GM23338 (cell line): Measurements from ENCODE around the gene SYNGR4. TPM values are rescaled to one million over a fixed set of nuclear protein-coding genes. Genes with fewer than 3 reads are reported as not detected.

ENCODE experiments used
- ATAC-seq: fragments of 200-7000 bp; cut with Tn5 transposase; 3 replicates; pipeline ENCODE4 v1.9.1; 2020
- DNase-seq: peaks from one replicate; pipeline ENCODE4 v3.0.0-alpha.2; 2015; ENCODE audit warnings: low spot score
- H2AFZ ChIP-seq: fragments of 200-600 bp; sonication (generic); 2 replicates; pipeline ENCODE4 v1.8.0; 2016; ENCODE audit warnings: antibody characterized with exemption, mild to moderate bottlenecking, moderate library complexity
- H3F3A ChIP-seq: fragments of 200-600 bp; sonication (generic); replicated peaks from 2 replicates; pipeline ENCODE4 v1.8.0; 2017; ENCODE audit warnings: antibody characterized with exemption, mixed run types, low read depth
- H3K27ac ChIP-seq: fragments of 200-600 bp; sonication (generic); 2 replicates; pipeline ENCODE4 v1.6.1; 2016; ENCODE audit warnings: low read depth
- H3K27me3 ChIP-seq: fragments of 200-600 bp; sonication (generic); 2 replicates; pipeline ENCODE4 v1.8.0; 2016; ENCODE audit warnings: mild to moderate bottlenecking, mixed run types, moderate library complexity; ENCODE audit not compliant: insufficient read depth
- H3K36me3 ChIP-seq: fragments of 200-600 bp; sonication (generic); 2 replicates; pipeline ENCODE4 v1.8.0; 2016; ENCODE audit warnings: mild to moderate bottlenecking; ENCODE audit not compliant: insufficient read depth
- H3K4me1 ChIP-seq: fragments of 200-600 bp; sonication (generic); 2 replicates; pipeline ENCODE4 v1.8.0; 2016; ENCODE audit warnings: mild to moderate bottlenecking, moderate library complexity; ENCODE audit not compliant: insufficient read depth
- H3K4me2 ChIP-seq: fragments of 200-600 bp; sonication (generic); 2 replicates; pipeline ENCODE4 v1.7.1; 2017; ENCODE audit warnings: mixed run types
- H3K4me3 ChIP-seq: fragments of 200-600 bp; sonication (generic); 2 replicates; pipeline ENCODE4 v1.6.1; 2016; ENCODE audit warnings: mixed run types
- H3K79me2 ChIP-seq: fragments of 200-600 bp; sonication (generic); replicated peaks from 2 replicates; pipeline ENCODE4 v1.8.0; 2017; ENCODE audit warnings: mild to moderate bottlenecking; ENCODE audit not compliant: insufficient read depth
- H3K9me2 ChIP-seq: fragments of 200-600 bp; sonication (generic); 2 replicates; pipeline ENCODE4 v1.8.0; 2017; ENCODE audit not compliant: insufficient read depth
- H4K20me1 ChIP-seq: fragments of 200-600 bp; sonication (generic); replicated peaks from 2 replicates; pipeline ENCODE4 v1.8.0; 2017; ENCODE audit warnings: mild to moderate bottlenecking; ENCODE audit not compliant: insufficient read depth
- H3K27ac Mint-ChIP-seq: 2 replicates; pipeline ENCODE4 v1.8.0; 2020; ENCODE audit warnings: inconsistent platforms, mild to moderate bottlenecking, moderate library complexity, mixed read lengths
- H3K27me3 Mint-ChIP-seq: 3 replicates; pipeline ENCODE4 v1.8.0; 2022; ENCODE audit warnings: low read depth, mild to moderate bottlenecking, moderate library complexity, mixed read lengths, inconsistent platforms; ENCODE audit not compliant: insufficient read depth, poor library complexity
- H3K36me3 Mint-ChIP-seq: 3 replicates; pipeline ENCODE4 v1.8.0; 2021; ENCODE audit warnings: low read depth, mild to moderate bottlenecking, inconsistent platforms, moderate library complexity, mixed read lengths
- H3K4me1 Mint-ChIP-seq: 3 replicates; pipeline ENCODE4 v1.8.0; 2020; ENCODE audit warnings: mild to moderate bottlenecking, inconsistent platforms, mixed read lengths
- H3K4me3 Mint-ChIP-seq: 3 replicates; pipeline ENCODE4 v1.8.0; 2021; ENCODE audit warnings: moderate library complexity, mild to moderate bottlenecking, inconsistent platforms, mixed read lengths
- H3K9me3 Mint-ChIP-seq: 3 replicates; pipeline ENCODE4 v1.8.0; 2020; ENCODE audit warnings: moderate library complexity, mild to moderate bottlenecking, inconsistent platforms, mixed read lengths
- CREB1 ChIP-seq: fragments of 250-450 bp; sonication (Bioruptor Pico); IDR thresholded peaks from 2 replicates; pipeline ENCODE4 v1.5.0; 2020; ENCODE audit warnings: low read depth, mild to moderate bottlenecking, moderate library complexity
- JUNB ChIP-seq: IDR thresholded peaks from one replicate; pipeline ENCODE4 v1.6.1; 2016; ENCODE audit warnings: antibody characterized with exemption; ENCODE audit not compliant: unreplicated experiment
- NANOG ChIP-seq: IDR thresholded peaks from 2 replicates; pipeline ENCODE4 v1.6.1; 2016; ENCODE audit warnings: antibody characterized with exemption, borderline replicate concordance
- STAT1 ChIP-seq: IDR thresholded peaks from one replicate; pipeline ENCODE4 v1.6.1; 2016; ENCODE audit warnings: antibody characterized with exemption; ENCODE audit not compliant: unreplicated experiment
- polyA plus RNA-seq: library from polyadenylated mRNA; unstranded; fragments of >200 nt; fragmentation: Nextera tagmentation; extraction: Ambion mirVana; gene quantifications from 2 replicates; pipeline ENCODE4 v1.2.1, GENCODE V29; 2016
- total RNA-seq: library from RNA; depleted of rRNA; stranded (reverse); fragments of >200 nt; shearing (Covaris generic); gene quantifications from 2 replicates; pipeline ENCODE4 v1.2.3, GENCODE V29; 2014
- TF ChIP-seq, protein P1 (sequence below), 2 experiments: fragments of 200-600 bp in 1 of 2; sonication (generic) in 1 of 2; conservative IDR thresholded peaks; 2 replicates each; pipeline versions ENCODE4 v1.5.1 to v1.6.1; 2016 to 2017; ENCODE audit warnings: antibody characterized with exemption in 2 of 2, low read depth in 2 of 2, mild to moderate bottlenecking in 2 of 2, moderate library complexity in 1 of 2
- TF ChIP-seq, protein P2 (sequence below): IDR thresholded peaks from one replicate; pipeline ENCODE4 v1.6.1; 2018; ENCODE audit warnings: antibody characterized with exemption; ENCODE audit not compliant: unreplicated experiment
- TF ChIP-seq, protein P3 (sequence below): fragments of 250-450 bp; sonication (Bioruptor Pico); IDR thresholded peaks from 2 replicates; pipeline ENCODE4 v1.5.0; 2020; ENCODE audit warnings: mild to moderate bottlenecking, moderate library complexity

SYNGR4 gene
- total and polyA plus RNA-seq, 2 experiments from 2014 or later = not detected

DNA sequence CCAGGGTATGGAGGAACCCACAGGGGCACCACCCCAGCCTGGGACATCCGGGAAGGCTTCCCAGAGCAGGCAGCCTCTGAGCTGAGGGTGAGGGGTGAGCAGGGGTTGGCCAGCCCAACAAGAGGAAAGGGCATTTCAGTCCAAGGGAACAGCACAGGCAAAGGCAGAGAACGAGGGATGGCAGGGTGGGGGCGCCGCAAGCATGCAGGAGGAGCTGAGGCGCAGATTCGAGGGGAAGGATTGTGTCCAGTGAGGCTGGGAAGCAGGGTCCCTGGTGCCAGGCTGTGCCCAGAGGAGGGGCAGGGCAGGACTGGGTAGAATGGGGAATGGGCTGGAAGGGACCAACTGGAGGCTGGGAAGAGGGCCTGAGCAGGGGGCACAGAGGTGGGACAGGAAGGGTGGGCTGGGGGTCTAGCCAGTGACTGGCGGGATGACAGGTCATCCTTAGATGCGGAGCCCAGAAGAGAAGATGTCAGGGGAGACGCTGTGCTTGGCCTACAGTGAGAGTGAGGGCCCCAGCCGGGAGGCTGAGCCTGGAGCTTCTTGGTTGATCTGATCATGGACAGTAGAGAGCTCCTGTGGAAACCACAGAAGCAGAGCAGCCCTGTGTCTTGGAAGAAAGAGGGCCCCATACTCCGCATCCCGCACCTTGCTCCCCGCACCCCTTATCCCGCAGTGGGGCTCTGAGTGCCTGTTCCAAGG lies 25.2 kb upstream of the SYNGR4 start:
- no peak overlapping the region; the same call in 2 of the 3 replicates for H3K4me3 Mint-ChIP-seq
- Histone ChIP-seq H3K36me3 (no peaks in the 10 kb centered on the region), H3F3A (0 out of 2 replicates have a peak, but pooled peaks cover 3% of the 10 kb centered on the region), H3K79me2 (no peaks in the 10 kb centered on the region), H3K4me3 (no peak overlapping the region), H2AFZ (no peak overlapping the region), H3K9me2 (no peaks in the 10 kb centered on the region), H3K4me1 (no peaks in the 10 kb centered on the region), H3K4me2 (no peak overlapping the region), H3K27me3 (no peaks in the 10 kb centered on the region), H3K27ac (no peak overlapping the region), H4K20me1 (no peaks in the 10 kb centered on the region)
- H3K27ac Mint-ChIP-seq = no peak overlapping the region
- H3K4me1 Mint-ChIP-seq = no peaks in the 10 kb centered on the region; the same call in 2 of the 3 replicates
- no peak for TF ChIP-seq NANOG
- TF ChIP-seq, protein P1, sequence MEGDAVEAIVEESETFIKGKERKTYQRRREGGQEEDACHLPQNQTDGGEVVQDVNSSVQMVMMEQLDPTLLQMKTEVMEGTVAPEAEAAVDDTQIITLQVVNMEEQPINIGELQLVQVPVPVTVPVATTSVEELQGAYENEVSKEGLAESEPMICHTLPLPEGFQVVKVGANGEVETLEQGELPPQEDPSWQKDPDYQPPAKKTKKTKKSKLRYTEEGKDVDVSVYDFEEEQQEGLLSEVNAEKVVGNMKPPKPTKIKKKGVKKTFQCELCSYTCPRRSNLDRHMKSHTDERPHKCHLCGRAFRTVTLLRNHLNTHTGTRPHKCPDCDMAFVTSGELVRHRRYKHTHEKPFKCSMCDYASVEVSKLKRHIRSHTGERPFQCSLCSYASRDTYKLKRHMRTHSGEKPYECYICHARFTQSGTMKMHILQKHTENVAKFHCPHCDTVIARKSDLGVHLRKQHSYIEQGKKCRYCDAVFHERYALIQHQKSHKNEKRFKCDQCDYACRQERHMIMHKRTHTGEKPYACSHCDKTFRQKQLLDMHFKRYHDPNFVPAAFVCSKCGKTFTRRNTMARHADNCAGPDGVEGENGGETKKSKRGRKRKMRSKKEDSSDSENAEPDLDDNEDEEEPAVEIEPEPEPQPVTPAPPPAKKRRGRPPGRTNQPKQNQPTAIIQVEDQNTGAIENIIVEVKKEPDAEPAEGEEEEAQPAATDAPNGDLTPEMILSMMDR (conservative IDR thresholded peaks at IDR 0.05; ENCODE audit: low read depth in 2 of 2) = peak in 1 of 2 experiments; percentile 70; a peak in 2 of 4 replicates
- DNase-seq (no peak), ATAC-seq (no peak; the same call in 2 of the 3 replicates)
- H3K9me3 Mint-ChIP-seq = no peaks in the 10 kb centered on the region
- peaks cover 15% of the 10 kb centered on the region for H3K27me3 Mint-ChIP-seq
- H3K36me3 Mint-ChIP-seq = no peaks in the 10 kb centered on the region

DNA sequence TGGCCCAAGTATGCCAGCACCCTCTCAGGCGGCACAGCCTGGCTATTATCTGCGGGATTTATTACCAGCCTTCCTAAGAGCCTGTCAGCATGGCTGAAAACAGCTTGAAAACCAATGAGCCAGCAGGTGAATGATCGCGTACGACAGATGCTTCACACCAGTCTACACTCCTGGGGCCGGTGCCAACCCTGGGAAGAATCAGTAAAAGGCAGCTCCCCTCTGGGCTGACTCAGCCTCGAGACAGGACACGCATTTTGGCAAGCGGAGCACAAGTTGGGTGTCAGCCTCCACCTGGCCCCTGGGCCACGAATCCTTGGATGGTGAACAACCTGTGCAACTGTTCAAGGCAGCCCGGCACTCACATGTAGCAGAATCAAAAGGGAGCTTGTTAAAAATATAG lies 23.2 kb upstream of the SYNGR4 start:
- no peaks in the 10 kb centered on the region for H3K36me3 Mint-ChIP-seq

More for the DNA sequence above, 23.2 kb upstream of the SYNGR4 start:
- Mint-ChIP-seq H3K4me3 (no peak overlapping the region), H3K9me3 (no peaks in the 10 kb centered on the region), H3K27ac (no peak overlapping the region), H3K4me1 (no peaks in the 10 kb centered on the region; the same call in 2 of the 3 replicates), H3K27me3 (peaks cover 10% of the 10 kb centered on the region)
- H3F3A ChIP-seq = no peaks in the 10 kb centered on the region
- H3K79me2 ChIP-seq = no peaks in the 10 kb centered on the region
- no peaks in the 10 kb centered on the region for H3K4me1 ChIP-seq
- H3K4me2 ChIP-seq = no peak overlapping the region
- H4K20me1 ChIP-seq = no peaks in the 10 kb centered on the region
- no peaks in the 10 kb centered on the region for H3K9me2 ChIP-seq
- no peaks in the 10 kb centered on the region for H3K27me3 ChIP-seq
- no peak overlapping the region for H2AFZ ChIP-seq
- no peak overlapping the region for H3K4me3 ChIP-seq
- H3K36me3 ChIP-seq = no peaks in the 10 kb centered on the region
- DNase-seq = no peak
- no peak for TF ChIP-seq STAT1
- TF ChIP-seq, protein P2, sequence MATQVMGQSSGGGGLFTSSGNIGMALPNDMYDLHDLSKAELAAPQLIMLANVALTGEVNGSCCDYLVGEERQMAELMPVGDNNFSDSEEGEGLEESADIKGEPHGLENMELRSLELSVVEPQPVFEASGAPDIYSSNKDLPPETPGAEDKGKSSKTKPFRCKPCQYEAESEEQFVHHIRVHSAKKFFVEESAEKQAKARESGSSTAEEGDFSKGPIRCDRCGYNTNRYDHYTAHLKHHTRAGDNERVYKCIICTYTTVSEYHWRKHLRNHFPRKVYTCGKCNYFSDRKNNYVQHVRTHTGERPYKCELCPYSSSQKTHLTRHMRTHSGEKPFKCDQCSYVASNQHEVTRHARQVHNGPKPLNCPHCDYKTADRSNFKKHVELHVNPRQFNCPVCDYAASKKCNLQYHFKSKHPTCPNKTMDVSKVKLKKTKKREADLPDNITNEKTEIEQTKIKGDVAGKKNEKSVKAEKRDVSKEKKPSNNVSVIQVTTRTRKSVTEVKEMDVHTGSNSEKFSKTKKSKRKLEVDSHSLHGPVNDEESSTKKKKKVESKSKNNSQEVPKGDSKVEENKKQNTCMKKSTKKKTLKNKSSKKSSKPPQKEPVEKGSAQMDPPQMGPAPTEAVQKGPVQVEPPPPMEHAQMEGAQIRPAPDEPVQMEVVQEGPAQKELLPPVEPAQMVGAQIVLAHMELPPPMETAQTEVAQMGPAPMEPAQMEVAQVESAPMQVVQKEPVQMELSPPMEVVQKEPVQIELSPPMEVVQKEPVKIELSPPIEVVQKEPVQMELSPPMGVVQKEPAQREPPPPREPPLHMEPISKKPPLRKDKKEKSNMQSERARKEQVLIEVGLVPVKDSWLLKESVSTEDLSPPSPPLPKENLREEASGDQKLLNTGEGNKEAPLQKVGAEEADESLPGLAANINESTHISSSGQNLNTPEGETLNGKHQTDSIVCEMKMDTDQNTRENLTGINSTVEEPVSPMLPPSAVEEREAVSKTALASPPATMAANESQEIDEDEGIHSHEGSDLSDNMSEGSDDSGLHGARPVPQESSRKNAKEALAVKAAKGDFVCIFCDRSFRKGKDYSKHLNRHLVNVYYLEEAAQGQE = no peak
- TF ChIP-seq CREB1 (CRISPR knock-in tag) = no peak
- no peak for TF ChIP-seq NANOG
- no peak for TF ChIP-seq JUNB
- TF ChIP-seq, protein P3, sequence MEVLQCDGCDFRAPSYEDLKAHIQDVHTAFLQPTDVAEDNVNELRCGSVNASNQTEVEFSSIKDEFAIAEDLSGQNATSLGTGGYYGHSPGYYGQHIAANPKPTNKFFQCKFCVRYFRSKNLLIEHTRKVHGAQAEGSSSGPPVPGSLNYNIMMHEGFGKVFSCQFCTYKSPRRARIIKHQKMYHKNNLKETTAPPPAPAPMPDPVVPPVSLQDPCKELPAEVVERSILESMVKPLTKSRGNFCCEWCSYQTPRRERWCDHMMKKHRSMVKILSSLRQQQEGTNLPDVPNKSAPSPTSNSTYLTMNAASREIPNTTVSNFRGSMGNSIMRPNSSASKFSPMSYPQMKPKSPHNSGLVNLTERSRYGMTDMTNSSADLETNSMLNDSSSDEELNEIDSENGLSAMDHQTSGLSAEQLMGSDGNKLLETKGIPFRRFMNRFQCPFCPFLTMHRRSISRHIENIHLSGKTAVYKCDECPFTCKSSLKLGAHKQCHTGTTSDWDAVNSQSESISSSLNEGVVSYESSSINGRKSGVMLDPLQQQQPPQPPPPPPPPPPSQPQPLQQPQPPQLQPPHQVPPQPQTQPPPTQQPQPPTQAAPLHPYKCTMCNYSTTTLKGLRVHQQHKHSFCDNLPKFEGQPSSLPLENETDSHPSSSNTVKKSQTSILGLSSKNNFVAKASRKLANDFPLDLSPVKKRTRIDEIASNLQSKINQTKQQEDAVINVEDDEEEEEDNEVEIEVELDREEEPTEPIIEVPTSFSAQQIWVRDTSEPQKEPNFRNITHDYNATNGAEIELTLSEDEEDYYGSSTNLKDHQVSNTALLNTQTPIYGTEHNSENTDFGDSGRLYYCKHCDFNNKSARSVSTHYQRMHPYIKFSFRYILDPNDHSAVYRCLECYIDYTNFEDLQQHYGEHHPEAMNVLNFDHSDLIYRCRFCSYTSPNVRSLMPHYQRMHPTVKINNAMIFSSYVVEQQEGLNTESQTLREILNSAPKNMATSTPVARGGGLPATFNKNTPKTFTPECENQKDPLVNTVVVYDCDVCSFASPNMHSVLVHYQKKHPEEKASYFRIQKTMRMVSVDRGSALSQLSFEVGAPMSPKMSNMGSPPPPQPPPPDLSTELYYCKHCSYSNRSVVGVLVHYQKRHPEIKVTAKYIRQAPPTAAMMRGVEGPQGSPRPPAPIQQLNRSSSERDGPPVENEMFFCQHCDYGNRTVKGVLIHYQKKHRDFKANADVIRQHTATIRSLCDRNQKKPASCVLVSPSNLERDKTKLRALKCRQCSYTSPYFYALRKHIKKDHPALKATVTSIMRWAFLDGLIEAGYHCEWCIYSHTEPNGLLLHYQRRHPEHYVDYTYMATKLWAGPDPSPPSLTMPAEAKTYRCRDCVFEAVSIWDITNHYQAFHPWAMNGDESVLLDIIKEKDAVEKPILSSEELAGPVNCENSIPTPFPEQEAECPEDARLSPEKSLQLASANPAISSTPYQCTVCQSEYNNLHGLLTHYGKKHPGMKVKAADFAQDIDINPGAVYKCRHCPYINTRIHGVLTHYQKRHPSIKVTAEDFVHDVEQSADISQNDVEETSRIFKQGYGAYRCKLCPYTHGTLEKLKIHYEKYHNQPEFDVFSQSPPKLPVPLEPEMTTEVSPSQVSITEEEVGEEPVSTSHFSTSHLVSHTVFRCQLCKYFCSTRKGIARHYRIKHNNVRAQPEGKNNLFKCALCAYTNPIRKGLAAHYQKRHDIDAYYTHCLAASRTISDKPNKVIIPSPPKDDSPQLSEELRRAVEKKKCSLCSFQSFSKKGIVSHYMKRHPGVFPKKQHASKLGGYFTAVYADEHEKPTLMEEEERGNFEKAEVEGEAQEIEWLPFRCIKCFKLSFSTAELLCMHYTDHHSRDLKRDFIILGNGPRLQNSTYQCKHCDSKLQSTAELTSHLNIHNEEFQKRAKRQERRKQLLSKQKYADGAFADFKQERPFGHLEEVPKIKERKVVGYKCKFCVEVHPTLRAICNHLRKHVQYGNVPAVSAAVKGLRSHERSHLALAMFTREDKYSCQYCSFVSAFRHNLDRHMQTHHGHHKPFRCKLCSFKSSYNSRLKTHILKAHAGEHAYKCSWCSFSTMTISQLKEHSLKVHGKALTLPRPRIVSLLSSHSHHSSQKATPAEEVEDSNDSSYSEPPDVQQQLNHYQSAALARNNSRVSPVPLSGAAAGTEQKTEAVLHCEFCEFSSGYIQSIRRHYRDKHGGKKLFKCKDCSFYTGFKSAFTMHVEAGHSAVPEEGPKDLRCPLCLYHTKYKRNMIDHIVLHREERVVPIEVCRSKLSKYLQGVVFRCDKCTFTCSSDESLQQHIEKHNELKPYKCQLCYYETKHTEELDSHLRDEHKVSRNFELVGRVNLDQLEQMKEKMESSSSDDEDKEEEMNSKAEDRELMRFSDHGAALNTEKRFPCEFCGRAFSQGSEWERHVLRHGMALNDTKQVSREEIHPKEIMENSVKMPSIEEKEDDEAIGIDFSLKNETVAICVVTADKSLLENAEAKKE = no peak
- H3K27ac ChIP-seq = no peak overlapping the region
- no peak for ATAC-seq
